Neural cell (in vitro differentiated cells): ENCODE data around the gene CPLX4.

Source experiments
- CTCF ChIP-seq: fragments of 450-650 bp; IDR thresholded peaks from 2 replicates; pipeline ENCODE4 v1.5.1; 2014; ENCODE audit warnings: antibody characterized with exemption, mild to moderate bottlenecking, moderate library complexity; ENCODE audit not compliant: poor library complexity, severe bottlenecking
- EP300 ChIP-seq: fragments of 450-650 bp; conservative IDR thresholded peaks from 2 replicates; pipeline ENCODE4 v1.6.1; 2014; ENCODE audit warnings: antibody characterized with exemption, mild to moderate bottlenecking, moderate library complexity; ENCODE audit not compliant: poor library complexity, severe bottlenecking
- EZH2 ChIP-seq: fragments of 200-600, 300-800 bp; shearing (Covaris generic), sonication (generic); IDR thresholded peaks from 2 replicates; pipeline ENCODE4 v1.6.1; 2014; ENCODE audit warnings: antibody characterized with exemption, low read length, borderline replicate concordance, mild to moderate bottlenecking; ENCODE audit not compliant: insufficient read depth, poor library complexity, severe bottlenecking
- MXI1 ChIP-seq: fragments of 450-650 bp; conservative IDR thresholded peaks from 2 replicates; pipeline ENCODE4 v1.6.1; 2014; ENCODE audit warnings: antibody characterized with exemption, mild to moderate bottlenecking; ENCODE audit not compliant: poor library complexity, severe bottlenecking
- POLR2AphosphoS5 ChIP-seq: IDR thresholded peaks from 2 replicates; pipeline ENCODE4 v1.6.1; 2012
- RAD21 ChIP-seq: fragments of 450-650 bp; conservative IDR thresholded peaks from 2 replicates; pipeline ENCODE4 v1.6.1; 2014; ENCODE audit warnings: antibody characterized with exemption, mild to moderate bottlenecking, moderate library complexity
- REST ChIP-seq: IDR thresholded peaks from 2 replicates; pipeline ENCODE4 v1.6.1; 2012; ENCODE audit warnings: borderline replicate concordance
- SMC3 ChIP-seq: fragments of 450-650 bp; conservative IDR thresholded peaks from 2 replicates; pipeline ENCODE4 v1.6.1; 2014; ENCODE audit warnings: antibody characterized with exemption, mild to moderate bottlenecking, moderate library complexity; ENCODE audit not compliant: poor library complexity
- TAF1 ChIP-seq: IDR thresholded peaks from 2 replicates; pipeline ENCODE4 v1.6.1; 2012; ENCODE audit warnings: low read depth

- TF ChIP-seq CTCF = no peak
- TF ChIP-seq EP300 = no peak
- TF ChIP-seq POLR2AphosphoS5 = no peak
- TF ChIP-seq RAD21 = no peak
- no peak for TF ChIP-seq EZH2
- TF ChIP-seq REST = no peak
- no peak for TF ChIP-seq TAF1
- TF ChIP-seq MXI1 = no peak
- no peak for TF ChIP-seq SMC3
These were observed 38.7 kb downstream of the CPLX4 start for GRCh38 chr18:59279722-59280121.
